Vagina (tissue), 2 donors: Measurements from ENCODE around the gene MEF2A. TPM values are rescaled to one million over a fixed set of nuclear protein-coding genes. Genes with fewer than 3 reads are reported as not detected.

Experiments
- DNase-seq, 2 donors: peaks; one replicate each; pipeline ENCODE4 v3.0.0-alpha.2; 2017; ENCODE audit errors: extremely low spot score in 2 of 2
- H3K27ac ChIP-seq: fragments of 200-600 bp; sonication (generic); one replicate; pipeline ENCODE4 v1.5.1; 2019
- H3K27me3 ChIP-seq: fragments of 200-600 bp; sonication (generic); one replicate; pipeline ENCODE4 v1.5.1; 2019
- H3K36me3 ChIP-seq, 2 donors: fragments of 200-600 bp; sonication (generic); one replicate each; pipeline ENCODE4 v1.5.1; 2017 to 2019
- H3K4me1 ChIP-seq: fragments of 200-600 bp; sonication (generic); one replicate; pipeline ENCODE4 v1.5.1; 2019
- H3K4me3 ChIP-seq, 2 donors: fragments of 200-600 bp; sonication (generic); 1 replicate in 1 of 2; 2 replicates in 1 of 2; pipeline ENCODE4 v1.5.1; 2016 to 2019
- H3K9me3 ChIP-seq: fragments of 200-600 bp; sonication (generic); one replicate; pipeline ENCODE4 v1.5.1; 2019
- POLR2A ChIP-seq, 2 donors: fragments of 450-650 bp; IDR thresholded peaks; one replicate each; pipeline ENCODE4 v1.6.1; 2017; ENCODE audit warnings: antibody characterized with exemption in 2 of 2, mild to moderate bottlenecking in 2 of 2, moderate library complexity in 2 of 2
- POLR2AphosphoS5 ChIP-seq, 2 donors: sonication (generic); formaldehyde crosslinking; IDR thresholded peaks; one replicate each; pipeline ENCODE4 v1.9.0; 2017; ENCODE audit warnings: antibody characterized with exemption in 2 of 2, mild to moderate bottlenecking in 2 of 2, low read depth in 1 of 2; ENCODE audit not compliant: insufficient read depth in 1 of 2
- intact Hi-C: fragments of 100-400 bp; cut with DNase I; formaldehyde crosslinking; loops from one replicate; pipeline ENCODE4 v1.15.1; 2023
- total RNA-seq: library from RNA; depleted of rRNA; stranded (reverse); fragments of >200 nt; gene quantifications from one replicate; pipeline ENCODE4 v1.2.3, GENCODE V29; 2016
- TF ChIP-seq, protein P1 (sequence below), 3 experiments: fragments of 450-650 bp in 2 of 3; fragments of 200-600 bp in 1 of 3; sonication (generic) in 1 of 3; IDR thresholded peaks; one replicate each; pipeline ENCODE4 v1.5.1; 2017 to 2019; ENCODE audit warnings: antibody characterized with exemption in 3 of 3, mild to moderate bottlenecking in 2 of 3, moderate library complexity in 2 of 3

The MEF2A gene
- total RNA-seq, 1 donor from 2014 or later, result 51.3 TPM

DNA sequence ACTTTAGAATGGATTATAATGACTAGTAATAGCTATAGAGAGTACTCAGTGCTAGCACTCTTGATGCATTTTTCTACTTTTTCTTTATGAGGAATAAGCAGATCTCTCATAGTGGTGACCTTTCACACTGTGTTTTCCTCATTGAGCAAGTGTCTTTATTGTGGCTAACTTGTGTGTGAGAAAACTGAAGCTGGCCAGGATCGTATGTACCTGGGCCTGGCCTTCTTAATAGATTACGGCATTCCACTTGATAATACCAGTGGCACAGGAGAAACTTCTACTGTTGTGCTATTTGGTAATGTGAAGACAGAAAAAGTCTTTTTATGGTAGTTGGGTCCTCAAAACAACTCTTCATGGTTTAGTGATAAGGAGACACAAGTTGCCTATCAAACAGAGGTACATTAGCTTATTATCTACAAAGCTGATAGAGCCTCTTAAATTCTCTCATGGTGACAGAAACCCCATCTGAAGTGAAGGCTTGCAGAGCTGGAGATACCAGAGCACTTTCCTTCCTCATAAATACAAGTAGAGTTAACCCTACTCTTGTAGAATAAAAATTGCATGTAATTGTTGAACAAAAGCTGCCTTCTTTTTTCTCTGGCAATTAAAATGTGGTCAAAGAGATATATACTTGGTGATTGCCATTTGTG is 102.9 kb downstream of the MEF2A start:
- intact Hi-C loops, result no loop called here
- H3K27ac ChIP-seq, result no peak overlapping the region
- peaks cover 0 to 6% of the 10 kb centered on the region in 2 donors for H3K36me3 ChIP-seq
- no peaks in the 10 kb centered on the region for H3K9me3 ChIP-seq
- no peak for DNase-seq
- no peaks in the 10 kb centered on the region for H3K4me1 ChIP-seq
- H3K27me3 ChIP-seq, result no peaks in the 10 kb centered on the region
- no peak overlapping the region for H3K4me3 ChIP-seq
- no peak for TF ChIP-seq POLR2A (IDR thresholded peaks at IDR 0.05)
- no peak for TF ChIP-seq POLR2AphosphoS5 (IDR thresholded peaks at IDR 0.05; ENCODE audit: insufficient read depth in 1 of 2, low read depth in 1 of 2)
- TF ChIP-seq, protein P1, sequence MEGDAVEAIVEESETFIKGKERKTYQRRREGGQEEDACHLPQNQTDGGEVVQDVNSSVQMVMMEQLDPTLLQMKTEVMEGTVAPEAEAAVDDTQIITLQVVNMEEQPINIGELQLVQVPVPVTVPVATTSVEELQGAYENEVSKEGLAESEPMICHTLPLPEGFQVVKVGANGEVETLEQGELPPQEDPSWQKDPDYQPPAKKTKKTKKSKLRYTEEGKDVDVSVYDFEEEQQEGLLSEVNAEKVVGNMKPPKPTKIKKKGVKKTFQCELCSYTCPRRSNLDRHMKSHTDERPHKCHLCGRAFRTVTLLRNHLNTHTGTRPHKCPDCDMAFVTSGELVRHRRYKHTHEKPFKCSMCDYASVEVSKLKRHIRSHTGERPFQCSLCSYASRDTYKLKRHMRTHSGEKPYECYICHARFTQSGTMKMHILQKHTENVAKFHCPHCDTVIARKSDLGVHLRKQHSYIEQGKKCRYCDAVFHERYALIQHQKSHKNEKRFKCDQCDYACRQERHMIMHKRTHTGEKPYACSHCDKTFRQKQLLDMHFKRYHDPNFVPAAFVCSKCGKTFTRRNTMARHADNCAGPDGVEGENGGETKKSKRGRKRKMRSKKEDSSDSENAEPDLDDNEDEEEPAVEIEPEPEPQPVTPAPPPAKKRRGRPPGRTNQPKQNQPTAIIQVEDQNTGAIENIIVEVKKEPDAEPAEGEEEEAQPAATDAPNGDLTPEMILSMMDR (IDR thresholded peaks at IDR 0.05), result no peak

DNA sequence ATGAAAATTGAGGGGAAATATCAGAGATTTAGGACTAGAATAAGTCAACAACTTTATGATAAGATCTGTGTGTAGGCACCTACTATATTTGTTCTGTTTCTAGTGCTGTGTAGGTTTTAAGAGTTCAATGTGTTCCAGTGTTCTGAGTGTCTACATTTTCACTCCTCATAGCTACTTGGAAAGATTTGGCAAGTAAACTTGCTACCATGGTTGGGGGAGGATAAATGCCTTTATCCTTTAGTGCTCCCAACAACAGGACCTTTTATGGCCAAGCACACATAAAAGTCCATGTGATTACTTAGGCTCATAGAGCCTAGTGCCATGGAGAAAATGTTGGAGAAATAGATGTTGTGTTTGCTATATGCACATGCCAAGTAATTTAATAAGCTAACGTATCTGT is 103.5 kb downstream of the MEF2A start:
- Histone ChIP-seq H3K4me3 (no peak overlapping the region), H3K27me3 (no peaks in the 10 kb centered on the region), H3K4me1 (no peaks in the 10 kb centered on the region), H3K27ac (no peak overlapping the region), H3K36me3 (peaks cover 0 to 8% of the 10 kb centered on the region in 2 donors), H3K9me3 (no peaks in the 10 kb centered on the region)
- no peak for TF ChIP-seq POLR2A (IDR thresholded peaks at IDR 0.05)
- TF ChIP-seq, protein P1 (IDR thresholded peaks at IDR 0.05), result no peak
- TF ChIP-seq POLR2AphosphoS5 (IDR thresholded peaks at IDR 0.05; ENCODE audit: insufficient read depth in 1 of 2, low read depth in 1 of 2), result peak in 1 of 2 donors; percentile 32
- DNase-seq, result no peak
- intact Hi-C loops, result no loop called here

DNA sequence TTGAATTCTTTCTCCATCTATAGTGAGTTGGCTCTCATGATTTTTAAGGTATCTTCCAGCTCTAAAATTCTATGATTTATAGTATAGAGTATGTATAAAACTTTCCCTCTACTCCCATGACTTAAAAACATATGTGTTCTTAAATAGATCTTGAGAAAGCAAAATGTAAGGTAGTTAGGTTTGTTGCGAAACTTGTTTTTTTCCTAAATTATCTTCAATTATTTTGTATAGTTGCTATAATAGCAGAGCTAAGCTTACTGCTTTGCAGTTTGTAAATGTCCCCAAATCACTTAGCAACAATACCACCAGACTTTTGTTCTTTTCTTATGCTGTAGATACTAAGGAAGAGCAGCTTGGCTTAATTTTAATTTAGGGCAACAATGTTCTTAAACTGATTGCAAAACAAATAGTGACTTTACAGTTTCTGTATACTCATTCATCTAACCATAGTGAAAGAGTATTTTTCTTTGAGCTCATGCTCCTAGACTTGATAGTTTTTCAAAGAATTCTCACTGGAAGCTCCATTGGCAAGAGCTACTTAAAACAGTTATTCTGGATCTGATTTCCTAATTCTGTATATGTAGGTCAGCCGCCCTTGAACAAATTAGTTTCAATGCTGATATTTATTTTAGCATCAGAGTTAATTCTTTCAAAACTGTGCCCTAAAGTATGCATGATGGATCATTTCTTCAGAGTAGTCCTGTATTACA is 106.3 kb downstream of the MEF2A start:
- TF ChIP-seq POLR2AphosphoS5 (IDR thresholded peaks at IDR 0.05; ENCODE audit: insufficient read depth in 1 of 2, low read depth in 1 of 2) (no peak), POLR2A (IDR thresholded peaks at IDR 0.05) (no peak)
- TF ChIP-seq, protein P1 (IDR thresholded peaks at IDR 0.05), result no peak
- intact Hi-C loops, result no loop called here
- H3K27ac ChIP-seq, result no peak overlapping the region
- DNase-seq, result no peak
- H3K9me3 ChIP-seq, result no peaks in the 10 kb centered on the region
- peaks cover 0 to 32% of the 10 kb centered on the region in 2 donors for H3K36me3 ChIP-seq
- no peaks in the 10 kb centered on the region for H3K4me1 ChIP-seq
- H3K4me3 ChIP-seq, result no peak overlapping the region
- no peaks in the 10 kb centered on the region for H3K27me3 ChIP-seq

DNA sequence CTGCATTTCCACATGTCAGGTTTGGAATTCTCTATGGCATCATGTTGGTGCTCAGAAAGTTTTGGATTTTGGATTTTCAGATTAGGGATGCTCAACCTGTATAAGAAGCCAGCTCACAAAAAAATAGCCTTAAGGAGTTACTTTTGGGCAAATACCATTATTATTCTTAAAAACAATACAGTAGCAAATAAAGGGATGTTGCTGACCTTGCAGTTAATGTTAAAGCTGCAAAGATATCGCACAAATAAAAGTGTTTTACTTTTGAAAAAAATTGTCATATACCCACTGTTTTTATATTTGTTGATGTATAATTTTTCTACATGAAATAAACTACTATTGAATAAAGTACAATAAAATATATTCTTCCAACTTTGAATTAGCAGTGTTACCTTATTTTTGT is 107.3 kb downstream of the MEF2A start:
- H3K36me3 ChIP-seq, result peaks cover 0 to 32% of the 10 kb centered on the region in 2 donors
- intact Hi-C loops, result no loop called here
- H3K4me3 ChIP-seq, result no peak overlapping the region
- TF ChIP-seq POLR2AphosphoS5 (IDR thresholded peaks at IDR 0.05; ENCODE audit: insufficient read depth in 1 of 2, low read depth in 1 of 2) (no peak), POLR2A (IDR thresholded peaks at IDR 0.05) (no peak)
- TF ChIP-seq, protein P1 (IDR thresholded peaks at IDR 0.05), result no peak
- no peaks in the 10 kb centered on the region for H3K4me1 ChIP-seq
- H3K27me3 ChIP-seq, result no peaks in the 10 kb centered on the region
- no peak overlapping the region for H3K27ac ChIP-seq
- no peaks in the 10 kb centered on the region for H3K9me3 ChIP-seq
- no peak for DNase-seq

DNA sequence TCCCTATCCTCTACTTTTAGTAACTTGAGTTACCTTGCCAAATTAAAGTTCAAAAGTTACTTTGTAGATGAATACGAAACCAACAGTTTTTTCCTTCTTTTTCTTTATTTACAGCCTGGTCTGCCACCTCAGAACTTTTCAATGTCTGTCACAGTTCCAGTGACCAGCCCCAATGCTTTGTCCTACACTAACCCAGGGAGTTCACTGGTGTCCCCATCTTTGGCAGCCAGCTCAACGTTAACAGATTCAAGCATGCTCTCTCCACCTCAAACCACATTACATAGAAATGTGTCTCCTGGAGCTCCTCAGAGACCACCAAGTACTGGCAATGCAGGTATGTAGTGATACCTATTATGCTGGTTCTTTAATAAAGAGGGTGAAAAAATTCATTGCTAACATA is 108.5 kb downstream of the MEF2A start:
- H3K4me3 ChIP-seq, result no peak overlapping the region
- peaks cover 0 to 32% of the 10 kb centered on the region in 2 donors for H3K36me3 ChIP-seq
- H3K27me3 ChIP-seq, result no peaks in the 10 kb centered on the region
- intact Hi-C loops, result no loop called here
- H3K4me1 ChIP-seq, result no peaks in the 10 kb centered on the region
- H3K27ac ChIP-seq, result no peak overlapping the region
- TF ChIP-seq POLR2AphosphoS5 (IDR thresholded peaks at IDR 0.05; ENCODE audit: insufficient read depth in 1 of 2, low read depth in 1 of 2) (no peak), POLR2A (IDR thresholded peaks at IDR 0.05) (no peak)
- TF ChIP-seq, protein P1 (IDR thresholded peaks at IDR 0.05), result no peak
- DNase-seq, result no peak
- H3K9me3 ChIP-seq, result no peaks in the 10 kb centered on the region
